Ishikawa (cell line): ENCODE results near the gene LCN10.

Source experiments
- EGR1 ChIP-seq: IDR thresholded peaks from 2 replicates; pipeline ENCODE4 v1.6.1; 2012
- EP300 ChIP-seq: IDR thresholded peaks from 2 replicates; pipeline ENCODE4 v1.6.1; 2012; ENCODE audit warnings: borderline replicate concordance
- FOXM1 ChIP-seq: IDR thresholded peaks from 2 replicates; pipeline ENCODE4 v1.6.1; 2012; ENCODE audit warnings: low read depth, borderline replicate concordance
- MAX ChIP-seq: IDR thresholded peaks from 2 replicates; pipeline ENCODE4 v1.6.1; 2012
- RAD21 ChIP-seq: IDR thresholded peaks from 2 replicates; pipeline ENCODE4 v1.6.1; 2012; ENCODE audit warnings: low read depth

- TF ChIP-seq FOXM1 (no peak), RAD21 (no peak), EP300 (no peak), MAX (no peak), EGR1 (no peak)
These were observed 19.3 kb downstream of the LCN10 start for GRCh38 chr9:136723362-136723976.
